Transverse colon (tissue), 4 donors: ENCODE results near the gene PARVA.

Source experiments
- CTCF ChIP-seq, 5 experiments: fragments of 200-600 bp in 3 of 5; fragments of 450-650 bp in 2 of 5; sonication (generic) in 3 of 5; IDR thresholded peaks; 1 replicate in 2 of 5; 2 replicates in 3 of 5; pipeline ENCODE4 v1.5.1; 2016 to 2017; ENCODE audit warnings: antibody characterized with exemption in 5 of 5, inconsistent platforms in 3 of 5, mild to moderate bottlenecking in 2 of 5, moderate library complexity in 1 of 5
- EP300 ChIP-seq: sonication (generic); formaldehyde crosslinking; IDR thresholded peaks from one replicate; pipeline ENCODE4 v1.6.1; 2017; ENCODE audit warnings: antibody characterized with exemption, low read depth
- POLR2A ChIP-seq: fragments of 450-650 bp; IDR thresholded peaks from one replicate; pipeline ENCODE4 v1.6.1; 2016; ENCODE audit warnings: antibody characterized with exemption, mild to moderate bottlenecking, moderate library complexity
- POLR2AphosphoS5 ChIP-seq, 3 donors: sonication (generic); formaldehyde crosslinking; IDR thresholded peaks; one replicate each; pipeline ENCODE4 v1.6.1; 2016; ENCODE audit warnings: antibody characterized with exemption in 3 of 3

DNA sequence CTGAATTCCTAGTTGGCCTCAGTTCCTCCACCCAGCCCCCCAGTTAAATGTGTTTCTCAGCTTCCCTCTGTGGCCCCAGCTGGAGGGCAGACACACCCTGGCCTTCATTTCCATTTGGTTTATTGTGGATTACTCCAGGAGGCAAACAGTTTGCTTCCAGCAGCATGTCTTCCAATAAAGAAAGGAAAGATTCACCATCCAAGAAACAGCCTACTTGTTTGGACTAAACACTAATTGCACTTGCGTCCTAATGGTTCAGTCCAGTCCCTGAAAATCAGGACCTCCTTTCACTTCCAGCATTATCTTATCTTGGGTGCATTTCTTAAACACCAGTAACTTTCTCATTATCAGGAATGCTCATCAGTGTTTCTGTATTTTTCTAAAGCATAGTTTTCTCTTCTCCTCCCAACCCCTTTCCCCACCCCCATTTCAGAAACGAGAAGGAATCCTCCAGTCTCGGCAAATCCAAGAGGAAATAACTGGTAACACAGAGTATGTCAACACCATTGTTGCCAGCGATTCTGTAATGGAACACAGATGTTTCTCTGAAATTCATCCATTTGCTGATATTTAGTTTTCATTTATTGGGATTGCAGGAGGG lies 130.9 kb downstream of the PARVA start:
- no peak for TF ChIP-seq CTCF (IDR thresholded peaks at IDR 0.05)
- TF ChIP-seq POLR2A: no peak
- TF ChIP-seq EP300: no peak
- TF ChIP-seq POLR2AphosphoS5 (IDR thresholded peaks at IDR 0.05): peak in 1 of 3 donors; percentile 61
